HS-27A (cell line): Measurements from ENCODE around the gene MRPS31.

Experiments
- DNase-seq: peaks from one replicate; pipeline ENCODE4 v3.0.0-alpha.2; 2012; ENCODE audit warnings: low read depth, missing footprints

The MRPS31 gene

GRCh38 chr13:40770934-40771618, at the start of gene MRPS31:
TSS of gene MRPS31 (minus strand) at chr13:40771190. CDS start at chr13:40771136, 54 bp downstream.
- DNase-seq: peak; percentile 60

DNA sequence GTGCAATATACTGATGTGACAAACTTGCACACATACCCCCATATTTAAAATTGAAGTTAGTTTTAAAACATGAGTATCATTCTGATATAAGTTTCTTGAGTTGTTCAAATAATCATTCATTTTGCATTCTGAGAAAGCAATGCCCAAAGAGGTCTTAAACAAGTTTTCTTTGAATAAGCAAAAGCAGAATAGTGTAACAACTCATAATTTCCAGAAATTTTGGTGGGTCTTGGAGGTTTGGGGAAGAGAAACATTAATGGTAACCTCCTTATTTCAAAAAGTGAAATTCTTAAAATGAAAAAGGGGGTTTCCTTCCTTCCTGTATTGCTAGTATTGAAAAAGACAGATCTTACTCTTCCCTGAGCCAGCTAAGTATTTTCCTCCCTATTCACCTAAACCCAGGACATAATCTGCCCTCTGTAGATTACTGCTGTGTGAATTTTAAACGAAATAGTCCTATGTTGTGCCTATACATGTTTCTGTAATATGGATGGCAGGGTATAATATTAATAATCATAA, 48.9 kb upstream of the MRPS31 start:
- no peak for DNase-seq

DNA sequence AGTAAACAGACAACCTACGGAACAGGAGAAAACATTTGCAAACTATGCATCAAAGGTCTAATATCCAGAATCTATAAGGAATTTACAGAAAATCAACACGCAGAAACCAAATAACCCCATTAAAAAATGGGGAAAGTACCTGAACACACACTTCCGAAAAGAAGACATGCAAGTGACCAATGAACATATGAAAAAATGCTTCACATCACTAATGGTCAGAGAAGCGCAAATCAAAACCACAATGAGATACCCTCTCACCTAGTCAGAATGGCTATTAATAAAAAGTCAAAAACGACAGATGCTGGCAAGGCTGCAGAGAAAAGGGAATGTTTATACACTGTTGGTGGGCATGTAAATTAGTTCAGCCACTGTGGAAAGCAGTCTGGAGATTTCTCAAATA, 47.9 kb upstream of the MRPS31 start:
- DNase-seq: no peak

- no peak for DNase-seq
Measured at GRCh38 chr13:40814803-40815202, 43.8 kb upstream of the MRPS31 start.

GRCh38 chr13:40813667-40814454, 42.9 kb upstream of the MRPS31 start:
- no peak for DNase-seq

GRCh38 chr13:40812724-40813445, 41.9 kb upstream of the MRPS31 start:
- DNase-seq: no peak

DNA sequence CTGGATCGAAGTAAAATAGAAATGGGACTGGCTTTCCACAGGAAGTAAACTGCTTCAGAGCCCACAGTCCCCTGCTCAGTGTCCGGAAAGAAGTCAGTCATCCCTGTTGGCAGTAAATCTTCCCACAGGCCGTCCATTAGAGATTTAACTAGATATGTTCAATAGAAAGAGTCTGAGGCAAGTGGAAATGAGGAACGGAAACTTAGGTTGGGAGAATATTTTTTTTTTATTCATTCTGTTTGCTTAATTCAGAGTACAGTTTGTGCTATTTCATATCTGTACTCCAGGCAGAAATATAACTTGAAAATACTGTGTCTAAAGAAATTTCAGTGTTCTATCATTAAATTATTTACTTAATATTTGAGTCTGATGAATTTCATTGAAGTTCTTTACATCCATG, 41.1 kb upstream of the MRPS31 start:
- DNase-seq: no peak

DNA sequence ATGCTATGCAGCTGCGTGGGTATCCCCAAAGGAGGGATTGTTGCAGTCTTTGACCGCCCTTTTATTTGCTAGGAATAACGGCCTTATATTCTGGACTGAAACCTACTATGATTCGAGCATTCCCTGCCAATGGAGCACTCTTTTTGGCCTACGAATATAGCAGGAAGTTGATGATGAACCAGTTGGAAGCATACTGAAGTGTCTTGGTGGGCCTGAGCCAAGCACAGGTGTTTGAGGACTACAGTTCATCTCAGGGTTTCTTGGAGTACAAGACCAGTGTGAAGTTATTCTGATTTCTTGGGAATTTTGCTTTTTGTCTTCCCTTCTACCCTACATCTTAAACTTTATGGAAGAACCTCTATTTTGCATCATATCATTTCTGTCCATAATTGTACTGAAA, 38.5 kb upstream of the MRPS31 start:
- no peak for DNase-seq

DNA sequence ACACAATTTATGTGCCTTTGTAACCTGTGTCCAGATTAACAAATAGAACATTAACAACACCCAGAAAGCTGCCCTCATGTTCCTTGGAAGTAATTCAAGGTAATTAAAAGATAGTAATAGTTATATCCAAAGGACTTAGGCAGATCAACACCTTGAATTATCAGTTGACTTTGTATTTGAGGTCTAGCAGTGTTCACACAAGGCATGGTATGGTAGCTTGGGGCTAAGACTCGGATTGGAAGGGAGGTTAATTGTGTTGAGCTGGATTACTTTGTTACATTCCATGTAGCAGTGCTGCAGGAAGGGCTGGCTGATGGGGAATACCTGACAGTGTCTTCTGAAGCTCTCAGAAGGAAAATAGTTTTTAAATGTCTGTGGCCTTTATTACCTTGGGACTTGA, 35.3 kb upstream of the MRPS31 start:
- DNase-seq: no peak

GRCh38 chr13:40803316-40803715, 32.3 kb upstream of the MRPS31 start:
- no peak for DNase-seq

DNA sequence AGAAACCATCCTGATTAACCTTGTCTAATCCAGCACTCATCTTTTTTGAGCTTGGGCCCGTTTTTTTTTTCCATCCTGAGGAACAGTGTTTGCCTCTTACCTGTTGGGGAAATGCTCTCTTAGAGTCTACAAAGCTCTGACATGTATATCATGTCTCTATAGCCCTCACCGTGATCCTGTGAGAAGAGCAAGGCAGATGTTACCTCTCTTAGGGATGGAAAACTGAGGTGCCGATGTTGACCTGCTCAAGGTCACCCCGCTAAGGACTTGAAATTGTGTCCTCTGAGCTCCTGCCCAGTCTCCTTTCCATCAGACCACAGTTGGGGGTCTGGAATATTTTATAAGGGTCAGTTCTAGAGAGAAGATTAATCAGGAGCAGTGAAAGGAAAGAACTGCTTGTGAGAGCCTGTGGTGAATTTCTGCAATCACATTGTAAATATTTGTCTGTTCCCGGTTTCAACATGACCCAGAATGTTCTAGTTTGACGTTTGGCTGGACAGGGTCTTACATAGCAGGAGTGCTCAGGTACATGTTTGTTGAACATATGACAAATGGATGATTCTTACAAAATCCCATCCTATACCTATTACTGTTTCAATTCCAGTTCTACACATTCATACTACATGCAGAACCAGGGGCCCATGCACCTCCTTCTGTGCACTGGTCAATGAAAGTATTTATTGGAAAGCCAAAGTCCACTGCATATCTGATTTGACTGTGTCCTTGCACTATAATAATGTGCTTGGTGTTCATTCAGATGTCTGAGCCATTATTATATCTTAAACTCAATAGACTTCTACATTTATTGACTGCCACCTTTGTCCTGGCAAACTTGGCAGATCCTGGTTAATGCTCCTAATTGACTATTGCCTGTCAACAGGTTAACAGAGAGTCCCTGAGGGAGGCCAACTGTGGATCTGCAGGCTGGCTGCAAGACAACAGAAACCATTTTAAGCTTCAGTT, 30.5 kb upstream of the MRPS31 start:
- no peak for DNase-seq

DNA sequence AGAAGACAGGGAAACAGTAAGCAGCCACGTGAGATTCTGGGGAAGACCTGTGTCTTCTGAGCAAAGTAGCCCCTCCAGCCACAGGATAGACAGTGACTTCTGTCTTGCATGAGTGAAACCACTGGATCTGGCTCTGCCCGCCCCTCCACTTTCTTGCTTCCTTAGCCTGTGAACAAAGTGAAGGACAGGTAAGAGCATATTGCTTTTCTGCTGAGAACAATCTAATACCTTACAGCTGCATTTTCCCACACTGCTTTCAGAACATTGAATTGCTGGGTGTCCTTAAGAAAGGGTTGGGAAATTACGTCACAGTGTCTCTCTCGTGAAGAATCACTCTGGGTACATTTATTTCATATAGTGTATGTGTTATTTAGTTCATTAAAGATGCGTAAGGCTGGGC, 29.6 kb upstream of the MRPS31 start:
- no peak for DNase-seq

DNA sequence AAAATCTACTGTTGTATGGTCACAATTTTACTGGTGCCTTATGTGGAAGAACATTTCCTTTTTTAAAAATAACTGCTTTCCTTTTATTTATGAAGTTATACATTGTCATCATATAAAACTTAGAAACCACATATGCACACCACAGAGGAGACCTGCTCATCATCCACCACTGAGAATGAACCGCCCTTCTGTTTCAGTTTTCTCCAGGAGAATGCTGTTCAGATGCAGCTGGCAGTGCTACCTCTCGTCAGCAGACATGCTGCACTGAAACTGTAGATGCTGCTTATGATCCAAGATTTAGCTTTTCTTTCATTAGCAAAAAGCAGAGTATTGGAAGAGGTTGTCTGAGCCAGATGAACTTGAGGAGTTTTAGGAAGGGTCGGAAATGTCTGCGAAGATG, 28.5 kb upstream of the MRPS31 start:
- no peak for DNase-seq

DNA sequence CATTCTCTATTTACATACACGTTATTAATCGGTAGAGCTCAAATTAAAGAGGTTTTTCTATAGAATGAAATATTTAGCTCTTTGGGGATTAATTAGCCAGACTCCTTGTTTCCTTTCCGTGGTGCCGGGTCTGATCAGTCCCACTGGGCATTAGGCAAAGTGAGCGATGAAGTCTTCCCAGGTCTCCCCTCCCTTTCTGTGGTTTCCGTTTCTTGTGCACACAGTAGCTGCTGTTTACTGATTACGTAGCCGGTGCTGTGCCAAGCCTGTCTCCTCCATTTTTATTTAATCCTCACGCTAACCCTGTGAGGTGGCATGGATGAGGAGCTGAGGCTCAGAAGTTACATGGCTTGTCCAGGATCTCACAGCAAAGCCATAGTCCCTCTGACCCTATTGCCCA, 27.4 kb upstream of the MRPS31 start:
- DNase-seq: no peak

- DNase-seq: no peak
Measured at GRCh38 chr13:40796649-40797048, 25.7 kb upstream of the MRPS31 start.

DNA sequence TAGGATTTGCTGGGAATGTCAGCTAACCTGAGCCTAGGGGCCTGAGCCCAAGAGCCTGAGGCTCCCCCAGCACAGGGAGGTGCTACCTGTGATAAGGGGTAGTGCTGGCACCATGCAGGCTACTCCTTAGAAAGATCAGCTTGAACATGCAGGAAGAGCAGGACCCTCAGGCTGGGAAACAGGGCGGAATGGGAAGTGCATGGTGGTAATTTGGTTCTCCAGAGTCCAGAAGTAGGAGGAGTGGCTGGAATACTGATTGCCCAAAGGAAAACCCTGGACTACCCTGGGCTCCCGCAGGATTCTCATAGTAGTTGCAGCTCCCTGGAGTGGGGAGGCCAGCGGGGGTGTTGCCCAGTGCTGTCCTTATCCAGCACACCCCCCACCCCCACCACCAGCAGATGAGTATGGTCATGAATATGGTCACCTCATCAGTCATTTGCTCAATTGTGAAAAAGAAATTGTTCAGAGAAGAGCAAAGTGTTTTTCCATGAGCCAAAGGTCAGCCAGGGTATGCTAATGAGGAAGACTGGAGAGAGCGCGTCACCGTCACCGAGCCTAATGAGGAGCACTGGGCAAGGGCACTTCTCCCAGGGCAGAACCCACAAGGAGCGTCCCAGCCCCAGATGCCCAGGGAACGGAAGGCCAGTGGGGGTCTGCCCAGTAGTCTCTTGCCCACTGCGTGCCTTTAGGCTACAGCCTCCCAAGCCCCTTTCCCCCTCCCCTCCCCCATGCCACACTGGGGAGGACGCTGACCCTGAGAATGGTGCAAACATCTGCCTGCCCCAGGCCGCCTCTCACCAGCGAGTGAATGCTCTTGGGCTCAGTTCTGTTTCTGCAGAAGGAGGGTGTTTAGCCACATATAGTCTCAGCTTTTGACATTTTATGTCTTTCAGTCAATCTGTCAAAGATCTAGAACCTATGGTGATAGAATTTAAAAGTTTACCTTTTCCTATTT, 23.7 kb upstream of the MRPS31 start:
- no peak for DNase-seq

DNA sequence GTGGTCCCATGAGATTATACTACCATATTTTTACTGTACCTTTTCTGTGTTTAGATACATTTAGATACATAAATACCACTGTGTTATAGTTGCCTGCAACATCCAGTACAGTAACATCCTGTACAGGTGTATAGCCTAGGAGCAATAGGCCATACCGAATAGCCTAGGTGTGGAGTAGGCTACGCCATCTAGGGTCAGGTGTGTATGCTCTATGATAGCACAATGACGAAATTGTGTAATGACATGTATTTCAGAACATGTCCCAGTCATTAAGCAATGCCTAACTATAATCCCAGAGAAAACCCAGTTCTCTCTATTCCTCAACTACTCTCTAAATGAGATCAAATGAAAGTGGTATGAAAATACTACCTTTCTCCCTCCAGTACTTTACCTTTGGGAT, 22.3 kb upstream of the MRPS31 start:
- DNase-seq: no peak

DNA sequence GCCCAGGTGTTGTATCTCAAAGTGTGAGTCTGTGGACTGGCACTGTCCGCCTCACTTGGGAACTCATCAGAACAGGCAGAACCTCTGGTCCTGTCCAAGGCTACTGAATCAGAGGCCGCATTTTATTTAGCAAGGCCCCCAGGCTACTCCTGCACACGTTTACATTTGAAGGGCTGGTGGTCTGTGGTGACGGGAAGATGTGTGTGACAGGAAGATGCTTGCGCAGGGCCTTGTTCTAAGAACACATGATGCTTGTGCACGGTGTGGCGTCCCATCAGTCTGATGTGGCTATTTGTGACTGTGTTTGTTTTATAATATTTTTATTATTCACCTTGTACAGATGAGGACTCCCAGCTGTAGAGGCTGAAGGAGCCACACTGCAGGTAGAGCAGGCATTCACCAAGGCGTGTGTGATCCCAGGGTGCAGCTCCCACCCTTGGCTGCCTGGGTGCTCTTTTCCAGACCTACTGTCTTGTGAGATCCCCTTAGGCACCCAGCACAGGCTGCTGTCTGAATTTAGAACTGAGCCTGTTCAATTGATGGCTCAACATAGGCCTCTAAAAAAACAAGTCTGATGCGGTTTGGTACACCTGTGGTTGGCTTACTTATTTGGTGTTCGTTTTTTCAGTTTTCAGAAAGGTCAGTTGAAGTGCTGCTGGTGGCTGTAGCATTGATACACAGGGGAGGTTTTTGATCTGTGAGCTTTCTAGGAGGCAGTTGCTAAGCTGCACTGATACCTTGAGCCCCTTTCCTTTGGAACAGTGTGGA, 21.5 kb upstream of the MRPS31 start:
- no peak for DNase-seq

- no peak for DNase-seq
Measured at GRCh38 chr13:40790154-40790616, 19.2 kb upstream of the MRPS31 start.
